GM04503 (cell line): Measurements from ENCODE around the gene FNDC1.
"Not testable (repeated sequence)": the region's sequence is repeated elsewhere in the genome, so short reads cannot be mapped to it uniquely, and the experiment has no call there.

Experiments
- DNase-seq: peaks from one replicate; pipeline ENCODE4 v3.0.0-alpha.2; 2012; ENCODE audit warnings: low read depth

The FNDC1 gene

DNA sequence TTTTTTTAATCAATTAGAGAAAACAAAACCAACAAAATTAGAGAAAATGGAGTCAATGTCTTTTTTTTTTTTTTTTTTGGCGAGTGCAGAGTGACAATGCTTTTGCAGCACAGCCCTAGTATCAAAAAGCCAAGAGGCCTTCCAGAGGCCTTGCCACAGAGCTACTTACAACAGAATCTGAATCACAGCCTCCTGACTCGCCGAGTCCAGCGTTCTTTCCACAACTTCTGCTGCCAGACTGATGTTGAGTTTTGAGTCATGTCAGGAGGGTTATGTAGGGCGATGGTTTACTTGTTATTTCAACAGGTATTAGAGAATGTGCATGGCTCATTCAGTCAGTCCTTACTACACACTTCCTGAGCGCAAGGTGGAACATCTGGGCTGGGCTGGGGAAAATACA is 88.6 kb downstream of the FNDC1 start:
- no peak for DNase-seq

DNA sequence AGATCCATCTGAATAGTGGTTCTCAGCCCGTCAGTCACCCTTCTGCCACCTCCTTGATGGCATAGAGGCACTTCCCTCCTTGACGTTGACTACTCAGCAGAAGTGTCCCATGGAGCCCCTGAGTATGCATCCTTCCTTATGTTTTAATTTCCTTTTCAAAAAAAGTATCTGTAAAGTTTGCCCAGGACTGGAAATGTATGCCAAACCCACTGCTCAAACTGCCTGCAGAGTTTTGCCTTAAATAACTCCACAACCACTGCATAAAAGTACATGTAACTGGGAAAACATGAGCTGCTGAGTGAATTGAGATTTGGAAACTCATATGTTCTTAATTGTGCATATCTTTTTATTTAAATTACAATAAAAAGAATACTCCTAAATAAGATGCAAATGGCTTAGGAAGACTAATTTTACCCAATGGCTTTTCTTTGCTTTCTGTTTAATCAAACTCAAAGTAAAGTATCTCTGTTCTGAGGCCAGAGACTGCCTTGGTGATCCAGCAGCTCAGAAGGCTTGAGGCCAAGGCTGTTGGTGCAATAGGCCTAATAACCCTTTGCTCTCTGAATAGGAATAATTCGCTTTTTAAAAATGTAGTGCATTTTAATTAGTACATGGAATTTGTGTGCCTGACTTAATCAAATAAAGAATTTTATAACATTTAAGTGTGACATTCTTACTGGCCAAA is 90.4 kb downstream of the FNDC1 start:
- DNase-seq, result no peak

DNA sequence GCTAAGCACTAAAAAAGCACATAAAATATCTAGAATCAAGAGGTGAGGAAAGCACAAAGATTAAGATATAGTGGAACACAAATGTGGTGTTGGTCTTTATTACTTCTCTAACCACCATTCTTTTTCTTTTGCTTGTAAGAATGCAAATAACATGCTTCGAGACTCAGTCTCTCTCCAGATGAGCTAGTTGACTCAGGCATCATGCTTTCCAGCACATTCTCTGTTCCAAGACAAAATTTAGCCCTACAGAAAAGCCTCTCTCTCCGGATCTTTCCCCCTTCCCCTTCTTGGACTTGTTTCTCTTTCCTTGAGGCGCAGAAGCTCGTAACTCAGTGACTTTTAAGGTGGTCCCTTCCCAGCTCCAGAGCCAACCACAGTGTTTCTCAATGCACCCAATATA is 91.0 kb downstream of the FNDC1 start:
- no peak for DNase-seq

DNA sequence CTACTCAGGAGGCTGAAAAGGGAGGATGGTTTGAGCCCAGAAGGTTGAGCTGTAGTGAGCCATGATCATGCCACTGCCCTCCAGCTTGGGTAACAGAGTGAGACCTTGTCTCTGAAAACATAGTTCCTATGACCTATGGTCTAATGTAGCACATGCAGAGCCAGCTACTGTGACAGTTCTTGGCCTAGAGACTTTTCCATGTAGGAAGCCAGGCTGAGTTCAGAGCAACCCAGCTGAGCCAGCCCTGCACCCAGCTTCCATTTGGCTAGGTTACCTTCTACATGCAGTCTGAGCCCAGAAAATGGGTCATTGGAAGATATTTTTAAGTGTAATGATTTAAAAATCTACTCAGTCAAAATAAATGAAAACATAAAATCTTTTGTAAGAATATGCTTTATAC is 92.8 kb downstream of the FNDC1 start:
- no peak for DNase-seq

DNA sequence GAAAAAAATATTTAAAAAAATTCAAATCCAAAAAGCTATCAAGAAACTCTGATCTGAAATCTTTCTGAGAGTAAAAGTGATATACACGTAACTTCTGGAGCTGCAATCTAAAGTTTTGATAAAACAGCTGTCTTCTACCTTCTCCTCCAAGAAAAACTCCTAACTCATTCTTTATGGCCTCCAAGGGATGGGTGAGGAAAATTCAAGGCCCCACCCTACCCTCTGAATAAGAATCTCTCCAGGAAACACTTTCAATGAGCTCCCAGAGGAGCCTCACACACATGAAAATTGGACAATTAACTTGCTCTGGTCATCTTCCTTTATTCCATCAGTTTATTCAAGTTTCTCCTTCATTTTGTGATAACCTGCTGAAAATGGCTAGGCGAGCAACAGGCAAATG is 93.4 kb downstream of the FNDC1 start:
- DNase-seq, result no peak

DNA sequence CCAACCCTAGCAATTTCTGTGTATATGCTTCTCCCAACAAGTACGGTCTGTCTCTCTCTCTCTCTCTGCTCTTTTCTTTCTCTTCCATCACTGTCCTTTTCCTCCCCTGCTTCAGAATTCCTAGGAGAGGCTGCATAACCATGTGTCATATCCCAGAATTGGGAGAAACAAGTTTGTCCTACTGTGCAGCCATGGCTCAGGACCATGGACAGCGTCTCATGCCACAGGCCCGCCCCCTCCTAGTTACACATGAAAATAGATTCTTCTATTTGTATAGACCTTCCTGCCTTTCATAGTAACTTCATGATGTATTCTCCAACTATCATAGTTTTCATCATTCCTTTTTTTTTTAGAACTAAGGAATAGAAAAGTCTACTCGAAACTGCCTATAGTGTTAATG is 98.0 kb downstream of the FNDC1 start:
- DNase-seq, result no peak

DNA sequence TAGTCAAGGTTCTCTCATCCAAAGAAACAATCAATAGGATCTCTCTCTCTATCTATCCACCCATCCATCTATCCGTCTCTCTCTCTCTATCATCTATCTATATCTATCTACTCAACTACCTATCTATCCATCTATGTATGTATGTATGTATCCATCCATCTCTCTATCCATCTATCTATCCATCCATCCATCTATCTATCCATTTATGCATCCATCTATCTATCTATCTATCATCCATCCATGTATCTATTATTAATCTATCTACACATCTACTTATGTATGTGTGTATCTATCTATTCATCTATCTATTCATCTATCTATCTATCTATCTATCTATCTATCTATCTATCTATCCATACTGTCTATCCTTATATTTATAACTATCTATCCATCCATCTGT is 99.3 kb downstream of the FNDC1 start:
- no peak for DNase-seq

DNA sequence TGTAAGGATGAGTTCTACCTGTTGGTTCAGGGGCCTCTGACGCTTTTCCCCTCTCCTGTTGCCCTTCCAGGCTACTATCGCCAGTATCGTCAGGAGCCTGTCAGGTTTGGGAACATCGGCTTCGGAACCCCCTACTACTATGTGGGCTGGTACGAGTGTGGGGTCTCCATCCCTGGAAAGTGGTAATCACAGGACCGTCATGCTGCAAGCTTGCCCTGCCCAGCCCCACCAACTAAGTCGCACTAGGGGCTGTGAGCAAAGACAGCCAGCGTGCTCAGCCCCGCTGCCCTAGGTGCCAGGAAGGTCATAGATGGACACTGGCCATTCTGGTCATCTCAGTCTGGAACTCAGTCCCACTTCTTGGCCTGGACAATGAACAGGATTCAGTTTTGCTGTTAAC is 102.1 kb downstream of the FNDC1 start:
- DNase-seq, result no peak

DNA sequence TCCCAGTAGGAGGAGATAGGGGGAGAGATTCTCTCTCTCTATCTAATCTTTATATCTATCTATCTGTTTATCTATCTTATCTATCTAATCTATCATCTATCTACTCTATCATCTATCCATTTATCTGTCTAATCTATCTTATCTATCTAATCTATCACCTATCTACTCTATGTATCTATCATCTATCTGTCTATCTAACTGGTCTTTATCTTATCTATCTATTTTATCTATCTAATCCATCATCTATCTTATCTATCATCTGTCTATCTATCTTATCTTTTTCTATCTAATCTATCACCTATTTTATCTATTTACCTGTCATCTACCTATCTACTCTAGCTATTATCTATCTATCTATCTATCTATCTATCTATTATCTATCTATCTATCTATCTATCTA is 109.4 kb downstream of the FNDC1 start:
- no peak for DNase-seq

DNA sequence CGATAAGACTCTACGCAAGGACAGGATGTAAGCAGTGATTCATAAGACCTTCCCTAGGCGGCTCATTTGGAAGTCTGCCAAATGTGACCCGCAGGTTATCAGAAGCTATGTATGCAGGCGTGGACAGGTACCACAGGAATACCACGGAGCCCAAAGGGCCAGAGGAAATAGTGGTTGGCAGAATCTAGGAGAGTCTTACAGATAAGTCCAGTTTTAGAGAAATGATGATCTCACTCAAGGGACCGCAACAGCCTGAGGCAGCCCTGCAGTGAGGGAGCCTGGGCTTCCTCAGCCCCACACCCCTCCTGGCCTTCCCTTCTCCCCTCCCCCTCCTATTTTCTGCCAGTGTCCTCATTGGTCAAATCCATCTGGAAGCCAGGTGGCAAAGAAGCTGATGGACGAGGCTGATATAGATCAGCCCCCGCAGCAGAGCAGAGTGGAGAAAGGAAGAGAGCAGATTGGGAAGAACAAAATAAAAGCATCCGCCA is 110.6 kb downstream of the FNDC1 start:
- DNase-seq, result no peak

DNA sequence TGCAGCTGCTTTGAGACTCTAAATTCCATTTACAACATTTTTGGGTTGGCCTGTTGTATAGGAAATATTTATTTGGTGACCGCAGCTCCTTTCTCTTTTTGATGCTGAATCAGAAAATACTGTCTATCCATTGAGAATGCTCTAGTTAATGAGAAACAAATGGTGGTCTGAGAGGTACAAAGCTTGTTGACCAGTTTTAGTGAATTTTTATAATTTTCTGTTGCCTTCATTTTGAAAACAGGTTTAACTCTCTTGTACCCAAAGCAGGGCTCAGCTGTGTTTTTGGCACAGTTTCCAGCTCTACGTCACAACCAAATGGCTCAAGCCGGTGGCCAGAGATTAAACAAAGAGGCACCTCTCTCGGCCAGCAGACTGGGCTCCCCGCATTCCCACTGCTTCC is 113.2 kb downstream of the FNDC1 start:
- peak; percentile 19 for DNase-seq

DNA sequence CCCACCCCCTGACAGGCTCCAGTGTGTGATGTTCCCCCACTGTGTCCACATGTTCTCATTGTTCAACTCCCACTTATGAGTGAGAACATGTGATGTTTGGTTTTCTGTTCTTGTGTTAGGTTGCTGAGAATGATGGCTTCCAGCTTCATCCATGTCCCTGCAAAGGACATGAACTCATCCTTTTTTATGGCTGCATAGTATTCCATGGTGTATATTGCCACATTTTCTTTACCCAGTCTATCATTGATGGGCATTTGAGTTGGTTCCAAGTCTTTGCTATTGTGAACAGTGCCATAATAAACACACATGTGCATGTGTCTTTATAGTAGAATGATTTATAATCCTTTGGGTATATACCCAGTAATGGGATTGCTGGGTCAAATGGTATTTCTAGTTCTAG is 115.5 kb downstream of the FNDC1 start:
- DNase-seq, result not testable (repeated sequence)

DNA sequence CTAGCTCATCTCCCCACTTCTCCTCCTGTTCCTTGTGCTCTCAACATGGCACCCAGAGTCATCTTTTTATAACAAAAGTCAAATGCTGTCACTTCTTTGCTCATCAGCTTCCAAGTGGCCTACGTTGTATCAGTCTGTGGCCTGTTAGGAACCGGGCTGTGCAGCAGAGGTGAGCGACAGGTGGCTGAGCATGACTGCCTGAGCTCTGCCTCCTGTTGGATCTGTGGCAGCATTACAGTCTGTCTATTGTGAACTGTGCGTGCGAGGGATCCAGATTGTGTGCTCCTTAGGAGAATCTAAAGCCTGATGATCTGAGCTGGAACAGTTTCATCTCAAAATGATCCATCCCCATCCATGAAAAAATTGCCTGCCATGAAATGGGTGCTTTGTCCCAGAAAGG is 129.6 kb downstream of the FNDC1 start:
- no peak for DNase-seq

DNA sequence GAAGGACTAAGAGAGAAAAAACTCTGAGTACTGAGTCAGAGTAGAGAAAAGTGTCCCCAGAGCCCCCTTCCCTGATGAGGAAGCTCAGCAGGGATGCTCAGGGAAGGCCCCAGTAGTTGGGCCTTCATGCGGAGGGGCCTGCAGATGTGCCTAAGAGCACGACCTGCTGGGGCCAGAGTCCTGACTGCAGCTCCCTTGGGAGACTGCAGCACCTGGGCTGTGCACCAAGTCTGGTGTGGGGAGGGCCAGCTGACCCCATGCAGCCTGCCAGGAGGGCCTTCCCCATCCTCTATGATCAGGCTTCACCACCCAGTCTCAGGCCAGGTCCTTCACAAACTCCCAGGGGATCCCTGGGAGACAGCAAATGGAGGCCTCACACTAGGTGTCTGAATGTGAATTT is 130.4 kb downstream of the FNDC1 start:
- no peak for DNase-seq

DNA sequence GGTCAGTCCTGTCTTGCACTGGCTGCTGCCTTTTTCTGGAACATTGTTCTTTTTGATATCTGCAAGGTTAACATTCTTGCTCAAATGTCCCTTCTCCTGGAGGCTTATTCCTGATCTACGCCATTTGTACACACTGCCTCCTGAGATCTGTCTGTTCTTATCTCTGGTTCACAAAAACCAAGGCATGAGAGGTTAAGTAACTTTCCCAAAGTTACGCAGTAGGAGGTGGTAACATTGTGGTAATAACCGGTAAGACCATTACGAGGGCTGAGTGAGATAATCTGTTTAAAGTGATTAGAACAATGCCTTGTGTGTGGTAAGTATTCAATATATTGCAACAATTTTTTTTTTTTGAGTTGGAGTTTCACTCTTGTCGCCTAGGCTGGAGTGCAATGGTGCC is 132.1 kb downstream of the FNDC1 start:
- DNase-seq, result no peak

DNA sequence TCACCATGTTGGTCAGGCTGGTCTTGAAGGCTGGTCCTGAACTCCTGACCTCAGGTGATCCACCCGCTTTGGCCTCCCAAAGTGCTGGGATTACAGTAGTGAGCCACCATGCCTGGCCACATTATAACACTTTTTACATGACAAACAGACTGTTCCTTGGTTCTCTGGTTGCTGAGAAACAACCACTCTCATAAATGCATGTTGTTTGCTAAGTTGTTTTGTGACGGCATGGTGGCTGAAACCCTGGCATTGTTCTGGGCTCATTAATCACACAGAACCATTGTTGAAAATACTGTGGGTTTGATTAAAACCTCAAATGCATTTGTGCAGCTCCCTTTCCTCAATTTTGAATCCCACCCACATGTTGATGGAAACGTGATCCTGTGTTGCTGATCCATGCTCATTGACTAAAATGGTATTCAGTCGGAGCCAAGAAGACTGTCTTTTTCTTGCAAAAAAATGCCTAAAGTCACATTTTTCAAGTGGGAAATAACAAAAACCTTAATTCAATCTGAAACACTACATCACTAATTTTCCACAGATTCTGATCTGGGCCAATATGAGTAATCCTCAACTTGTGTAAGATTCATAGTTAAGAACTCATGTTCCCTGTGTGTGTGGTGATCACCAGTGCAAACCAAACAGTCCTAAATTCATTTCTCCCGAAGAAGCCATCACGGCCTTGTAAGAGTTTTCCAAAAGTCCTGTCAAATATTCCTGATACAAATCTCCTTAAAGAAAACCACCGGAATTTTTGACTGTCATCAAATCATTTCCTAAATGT is 132.8 kb downstream of the FNDC1 start:
- no peak for DNase-seq

DNA sequence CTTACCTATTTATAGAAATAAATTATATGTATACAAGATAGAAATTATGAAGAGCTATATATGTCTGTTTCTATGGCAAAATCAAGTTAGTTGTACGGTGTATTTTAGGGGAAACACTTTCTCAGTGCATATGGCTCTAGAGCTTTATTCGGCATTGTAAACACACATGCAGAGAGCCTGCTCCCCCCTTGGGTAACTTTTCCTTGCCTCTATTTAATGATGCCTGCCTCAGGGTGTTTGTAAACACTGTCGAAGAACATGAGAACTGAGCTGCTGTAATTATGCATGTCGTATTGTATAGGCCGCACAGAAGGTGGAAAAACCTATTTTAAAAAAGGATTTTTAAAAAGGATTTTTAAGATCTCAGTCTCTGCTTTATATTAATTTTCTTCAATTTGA is 133.4 kb downstream of the FNDC1 start:
- DNase-seq, result no peak

DNA sequence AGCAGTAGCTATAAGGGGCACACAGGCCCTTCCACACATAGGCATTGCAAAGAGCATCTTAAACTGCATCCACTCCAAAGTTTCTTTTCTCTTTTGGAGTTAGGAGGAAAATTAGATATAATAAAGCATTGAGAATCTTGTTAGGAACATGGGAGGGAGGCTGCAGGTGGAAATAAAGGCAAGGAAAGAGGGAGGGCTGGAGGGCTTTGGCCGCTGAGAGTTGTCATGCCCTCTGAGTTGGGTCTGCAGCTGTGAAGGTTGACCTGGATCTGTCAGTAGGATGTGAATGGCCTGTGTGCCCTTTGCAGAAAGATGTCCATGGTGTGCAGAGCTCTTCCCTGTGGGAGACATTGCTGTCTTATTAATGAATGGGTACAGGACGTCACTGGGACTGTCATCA is 134.0 kb downstream of the FNDC1 start:
- no peak for DNase-seq

DNA sequence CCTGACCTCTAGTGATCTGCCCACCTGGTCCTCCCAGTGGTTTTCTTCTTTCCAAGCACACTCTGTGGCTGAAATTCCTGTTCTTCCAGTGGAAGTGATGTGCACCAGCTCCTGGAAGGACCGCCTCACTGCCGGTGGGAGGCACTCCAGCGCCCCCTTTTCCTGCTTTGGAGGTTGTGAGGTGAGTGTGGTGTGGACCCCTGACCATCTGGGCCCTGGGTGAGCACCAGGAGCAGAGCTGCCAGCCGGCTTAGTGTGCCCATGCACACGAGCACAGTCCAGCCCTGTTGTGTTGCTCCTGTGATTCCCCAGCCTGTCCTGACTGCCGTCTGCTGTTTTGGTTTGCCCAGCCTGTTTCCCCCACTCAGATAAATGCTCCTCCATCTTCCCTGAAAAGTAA is 134.6 kb downstream of the FNDC1 start:
- no peak for DNase-seq

DNA sequence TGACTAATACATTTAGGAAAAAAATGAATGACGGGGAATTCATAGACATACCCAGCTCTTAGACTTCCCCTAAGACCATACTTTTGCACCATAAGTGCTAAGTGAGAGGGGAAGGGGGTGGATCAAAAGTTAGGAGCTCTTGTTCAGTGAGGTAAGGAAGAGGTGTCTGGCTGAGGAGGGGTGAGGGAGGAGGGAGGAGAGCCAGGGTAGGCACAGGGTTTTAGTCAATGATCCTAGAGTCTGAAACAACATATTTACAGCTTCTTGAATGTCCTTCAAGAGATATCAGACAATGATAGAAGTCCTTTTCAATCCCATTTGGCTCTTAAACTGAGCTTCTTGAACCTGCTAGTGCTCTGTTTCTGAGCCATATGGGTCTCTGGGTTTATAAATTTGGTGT is 135.4 kb downstream of the FNDC1 start:
- no peak for DNase-seq

DNA sequence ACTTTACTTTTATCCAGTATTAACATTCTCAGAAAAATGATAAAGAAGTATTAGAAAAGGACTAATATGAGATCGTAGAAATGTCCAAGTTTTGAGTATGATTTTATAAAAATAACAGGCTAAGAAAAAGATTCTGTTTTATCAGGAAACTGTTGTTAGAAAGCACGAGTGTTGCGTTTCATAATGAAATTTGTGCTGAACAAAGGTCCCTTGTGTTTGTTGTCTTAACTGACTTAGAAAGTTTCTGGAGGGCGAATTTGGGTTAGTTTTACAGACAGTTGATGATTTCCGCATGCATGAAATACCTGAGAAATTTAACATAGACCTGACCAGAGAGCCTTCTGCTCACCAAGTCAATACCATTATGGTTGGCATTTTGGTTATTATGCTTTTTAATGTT is 136.0 kb downstream of the FNDC1 start:
- no peak for DNase-seq

DNA sequence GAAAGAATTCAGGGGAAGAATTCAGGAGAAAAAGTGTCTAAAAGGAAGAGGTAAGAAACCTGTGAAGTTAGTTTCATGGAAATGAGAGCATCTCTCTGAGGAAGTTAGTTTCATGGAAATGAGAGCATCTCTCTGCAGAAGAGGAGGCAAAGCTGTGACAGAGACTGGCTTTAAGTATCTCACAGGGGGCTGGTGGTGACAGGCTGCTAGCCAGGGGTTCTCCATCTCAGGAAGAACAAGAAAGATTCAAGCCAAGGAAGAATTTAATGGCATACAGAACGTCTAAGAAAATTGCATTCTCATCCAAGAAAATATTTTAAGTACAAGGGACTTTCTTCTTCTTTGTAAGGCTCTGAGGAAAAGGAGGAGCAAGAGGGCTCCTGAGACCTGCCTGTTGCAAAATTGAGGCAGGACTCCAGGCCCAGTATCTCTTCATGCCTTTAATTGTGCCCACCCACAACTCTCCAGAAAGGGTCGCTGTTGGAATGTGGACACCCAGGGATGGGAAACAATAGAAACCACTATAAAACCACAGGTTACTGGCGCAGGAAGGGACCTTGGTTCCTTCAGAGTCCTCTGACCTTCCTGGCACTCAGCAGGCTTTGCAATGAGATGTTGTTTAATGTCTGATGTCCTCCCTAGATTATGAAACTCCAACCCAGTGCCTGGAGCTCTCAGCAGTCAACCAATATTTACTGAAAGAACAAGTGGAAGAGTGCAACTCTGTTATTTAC is 136.8 kb downstream of the FNDC1 start:
- no peak for DNase-seq

DNA sequence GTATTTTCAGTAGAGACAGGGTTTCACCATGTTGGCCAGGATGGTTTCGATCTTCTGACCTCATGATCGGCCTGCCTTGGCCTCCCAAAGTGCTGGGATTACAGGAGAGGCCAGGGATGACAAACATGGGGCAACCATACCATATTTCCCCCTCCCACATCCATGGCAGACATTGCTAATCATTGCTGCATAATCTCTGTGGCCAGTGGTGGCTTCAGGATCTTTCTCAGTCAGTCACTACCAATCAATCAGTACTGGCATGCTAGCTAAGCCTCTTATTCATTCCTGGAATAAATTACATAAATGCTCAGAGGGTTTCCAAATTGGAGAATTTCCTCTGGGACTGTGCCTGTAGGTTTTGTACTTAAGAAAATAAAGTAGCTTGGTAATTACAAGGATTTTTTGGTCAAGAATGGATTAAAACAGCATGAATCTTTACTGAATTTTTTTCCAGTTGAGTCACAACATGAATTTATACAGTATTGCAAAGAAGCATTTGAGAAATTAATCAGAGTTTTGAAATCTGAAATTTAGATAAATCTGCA is 138.1 kb downstream of the FNDC1 start:
- peak; percentile 37 for DNase-seq
